ENCODE measurements around the gene BST1. TPM values are rescaled to one million over a fixed set of nuclear protein-coding genes. Genes with fewer than 3 reads are reported as not detected.

The BST1 gene
- total RNA-seq, 4 donors from 2014 or later = 2.0 to 7.5 (median 5.5) TPM

- Histone ChIP-seq H3K4me3 (replicated peaks in 1 of 3) (no peak overlapping the region), H3K27ac (no peak overlapping the region), H3K9me3 (no peaks in the 10 kb centered on the region), H3K36me3 (no peaks in the 10 kb centered on the region), H3K27me3 (no peaks in the 10 kb centered on the region), H3K4me1 (peaks cover 11 to 12% of the 10 kb centered on the region in 2 donors)
- 92% methylated on average over 5 of the region's 5 CpGs for WGBS, 2 donors
- no peak for TF ChIP-seq CTCF (IDR thresholded peaks at IDR 0.05)
- DNase-seq = no peak
- intact Hi-C loops (cut with DNase I) = no loop called here
These were observed 15.6 kb downstream of the BST1 start for GRCh38 chr4:15718465-15718864.

- H3K27ac ChIP-seq = no peak overlapping the region
- TF ChIP-seq CTCF (IDR thresholded peaks at IDR 0.05) (no peak), POLR2A (IDR thresholded peaks at IDR 0.05) (no peak)
- H3K4me3 ChIP-seq (replicated peaks in 1 of 3) = no peak overlapping the region
- no peak for DNase-seq
- peaks cover 11 to 12% of the 10 kb centered on the region in 2 donors for H3K4me1 ChIP-seq
- intact Hi-C loops (cut with DNase I) = no loop called here
- WGBS, 2 donors = 93 to 98% methylated on average over 7 of the region's 7 CpGs
- no peaks in the 10 kb centered on the region for H3K9me3 ChIP-seq
- no peaks in the 10 kb centered on the region for H3K27me3 ChIP-seq
- H3K36me3 ChIP-seq = no peaks in the 10 kb centered on the region
These were observed 16.1 kb downstream of the BST1 start for GRCh38 chr4:15718959-15719358.

- TF ChIP-seq CTCF (IDR thresholded peaks at IDR 0.05) = no peak
- 78 to 81% methylated on average over 4 of the region's 4 CpGs for WGBS, 2 donors
- no peak overlapping the region for H3K4me3 ChIP-seq (replicated peaks in 1 of 3)
- DNase-seq = no peak
- peaks cover 7 to 8% of the 10 kb centered on the region in 2 donors for H3K4me1 ChIP-seq
- H3K9me3 ChIP-seq = no peaks in the 10 kb centered on the region
- H3K36me3 ChIP-seq = no peaks in the 10 kb centered on the region
- intact Hi-C loops (cut with DNase I) = no loop called here
- H3K27me3 ChIP-seq = no peaks in the 10 kb centered on the region
- no peak overlapping the region for H3K27ac ChIP-seq
These were observed 16.6 kb downstream of the BST1 start for GRCh38 chr4:15719506-15719905.

GRCh38 chr4:15720851-15721250, 18.0 kb downstream of the BST1 start:
- H3K4me3 ChIP-seq (replicated peaks in 1 of 3) = no peak overlapping the region
- no peaks in the 10 kb centered on the region for H3K9me3 ChIP-seq
- TF ChIP-seq CTCF (IDR thresholded peaks at IDR 0.05) (no peak), POLR2A (IDR thresholded peaks at IDR 0.05) (no peak)
- H3K27ac ChIP-seq = no peak overlapping the region
- no peaks in the 10 kb centered on the region for H3K27me3 ChIP-seq
- no peak for DNase-seq
- no peaks in the 10 kb centered on the region for H3K4me1 ChIP-seq
- no peaks in the 10 kb centered on the region for H3K36me3 ChIP-seq
- intact Hi-C loops (cut with DNase I) = no loop called here
- WGBS, 2 donors = 69 to 97% methylated on average over 2 of the region's 2 CpGs

GRCh38 chr4:15725608-15726007, 22.7 kb downstream of the BST1 start:
- H3K4me1 ChIP-seq = peaks cover 3 to 5% of the 10 kb centered on the region in 2 donors
- intact Hi-C loops (cut with DNase I) = no loop called here
- no peak for DNase-seq
- H3K27me3 ChIP-seq = no peaks in the 10 kb centered on the region
- no peak overlapping the region for H3K4me3 ChIP-seq (replicated peaks in 1 of 3)
- no peaks in the 10 kb centered on the region for H3K36me3 ChIP-seq
- no peak overlapping the region for H3K27ac ChIP-seq
- 45 to 67% methylated on average over 4 of the region's 4 CpGs for WGBS, 2 donors
- TF ChIP-seq CTCF (IDR thresholded peaks at IDR 0.05) (no peak), POLR2A (IDR thresholded peaks at IDR 0.05) (no peak)
- no peaks in the 10 kb centered on the region for H3K9me3 ChIP-seq
